VCaP (cell line): ENCODE results near the gene ABLIM3.

ENCODE experiments used
- H3K27ac ChIP-seq: fragments of 450-650 bp; 2 replicates; pipeline ENCODE4 v1.5.1; 2017
- TF ChIP-seq, protein P1 (sequence below): fragments of 450-650 bp; conservative IDR thresholded peaks from 2 replicates; pipeline ENCODE4 v1.5.1; 2017; ENCODE audit warnings: mild to moderate bottlenecking, moderate library complexity

The ABLIM3 gene

DNA sequence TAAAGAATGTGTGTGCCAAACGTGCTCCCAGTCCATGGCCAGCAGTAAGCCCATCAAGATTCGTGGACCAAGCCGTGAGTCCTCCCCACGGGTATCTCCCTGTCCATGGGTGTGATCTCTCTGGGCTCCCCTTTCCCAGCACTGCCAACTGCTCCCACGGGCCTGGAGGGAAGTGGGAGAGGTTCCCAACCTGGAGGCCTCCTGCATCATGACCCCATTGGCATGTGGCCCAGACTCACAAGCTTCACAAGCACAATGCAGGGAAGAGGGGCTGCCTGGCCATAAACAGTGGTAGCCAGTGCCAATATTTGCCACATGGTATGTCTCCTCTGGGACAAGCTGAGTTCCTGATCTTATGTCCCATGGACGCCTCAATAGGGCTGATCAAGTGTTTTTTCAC, 59.1 kb downstream of the ABLIM3 start:
- TF ChIP-seq, protein P1, sequence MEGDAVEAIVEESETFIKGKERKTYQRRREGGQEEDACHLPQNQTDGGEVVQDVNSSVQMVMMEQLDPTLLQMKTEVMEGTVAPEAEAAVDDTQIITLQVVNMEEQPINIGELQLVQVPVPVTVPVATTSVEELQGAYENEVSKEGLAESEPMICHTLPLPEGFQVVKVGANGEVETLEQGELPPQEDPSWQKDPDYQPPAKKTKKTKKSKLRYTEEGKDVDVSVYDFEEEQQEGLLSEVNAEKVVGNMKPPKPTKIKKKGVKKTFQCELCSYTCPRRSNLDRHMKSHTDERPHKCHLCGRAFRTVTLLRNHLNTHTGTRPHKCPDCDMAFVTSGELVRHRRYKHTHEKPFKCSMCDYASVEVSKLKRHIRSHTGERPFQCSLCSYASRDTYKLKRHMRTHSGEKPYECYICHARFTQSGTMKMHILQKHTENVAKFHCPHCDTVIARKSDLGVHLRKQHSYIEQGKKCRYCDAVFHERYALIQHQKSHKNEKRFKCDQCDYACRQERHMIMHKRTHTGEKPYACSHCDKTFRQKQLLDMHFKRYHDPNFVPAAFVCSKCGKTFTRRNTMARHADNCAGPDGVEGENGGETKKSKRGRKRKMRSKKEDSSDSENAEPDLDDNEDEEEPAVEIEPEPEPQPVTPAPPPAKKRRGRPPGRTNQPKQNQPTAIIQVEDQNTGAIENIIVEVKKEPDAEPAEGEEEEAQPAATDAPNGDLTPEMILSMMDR, result no peak
- H3K27ac ChIP-seq, result no peak overlapping the region

DNA sequence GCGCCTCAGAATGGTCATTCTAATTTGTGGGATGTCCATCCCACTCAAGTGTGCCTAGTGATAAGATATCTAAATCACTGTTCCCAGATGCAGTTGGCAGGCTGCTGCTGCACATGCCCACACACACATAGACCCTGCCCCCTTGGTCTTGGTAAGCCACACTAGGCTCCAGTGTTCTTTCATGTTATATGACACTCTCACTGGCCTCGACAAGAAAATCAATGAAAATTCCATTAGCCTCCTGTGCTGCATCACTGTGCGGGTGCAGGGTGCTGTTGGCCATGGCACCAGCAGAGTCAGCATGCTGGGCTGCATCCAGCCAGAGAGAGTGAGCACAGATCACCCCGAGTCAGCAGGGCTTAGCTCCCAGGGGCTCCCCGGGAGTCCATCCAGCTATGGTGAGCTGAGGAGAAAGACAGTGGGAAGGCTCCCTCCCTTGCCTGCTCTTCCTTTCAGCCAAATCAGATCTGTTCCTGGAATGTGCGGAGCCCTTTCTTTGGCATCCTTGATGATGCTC, 59.9 kb downstream of the ABLIM3 start:
- TF ChIP-seq, protein P1, result no peak
- H3K27ac ChIP-seq, result no peak overlapping the region

DNA sequence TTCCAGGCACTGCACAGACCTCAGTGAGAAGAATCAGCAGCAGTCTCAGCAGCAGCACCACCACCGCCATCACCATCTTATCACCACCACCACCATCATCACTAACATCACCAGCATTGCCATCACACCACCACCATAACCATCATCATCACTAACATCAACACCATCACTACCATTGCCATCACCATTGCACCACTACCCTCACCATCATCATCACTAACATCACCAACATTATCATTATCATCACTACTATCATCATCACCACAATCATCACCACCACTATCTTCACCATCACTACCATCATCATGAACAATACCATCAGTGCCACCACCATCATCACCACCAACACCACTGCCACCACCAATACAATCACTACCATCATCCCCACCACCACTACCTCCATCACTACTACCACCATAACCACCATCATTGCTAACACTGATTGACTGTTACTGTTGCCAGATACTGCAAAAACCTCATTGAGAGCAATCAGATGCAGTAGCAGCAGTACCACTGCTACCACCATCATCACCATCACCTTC, 61.7 kb downstream of the ABLIM3 start:
- TF ChIP-seq, protein P1, result no peak
- no peak overlapping the region for H3K27ac ChIP-seq

GRCh38 chr5:149203921-149204441, 62.7 kb downstream of the ABLIM3 start:
- no peak overlapping the region for H3K27ac ChIP-seq
- TF ChIP-seq, protein P1, result no peak

DNA sequence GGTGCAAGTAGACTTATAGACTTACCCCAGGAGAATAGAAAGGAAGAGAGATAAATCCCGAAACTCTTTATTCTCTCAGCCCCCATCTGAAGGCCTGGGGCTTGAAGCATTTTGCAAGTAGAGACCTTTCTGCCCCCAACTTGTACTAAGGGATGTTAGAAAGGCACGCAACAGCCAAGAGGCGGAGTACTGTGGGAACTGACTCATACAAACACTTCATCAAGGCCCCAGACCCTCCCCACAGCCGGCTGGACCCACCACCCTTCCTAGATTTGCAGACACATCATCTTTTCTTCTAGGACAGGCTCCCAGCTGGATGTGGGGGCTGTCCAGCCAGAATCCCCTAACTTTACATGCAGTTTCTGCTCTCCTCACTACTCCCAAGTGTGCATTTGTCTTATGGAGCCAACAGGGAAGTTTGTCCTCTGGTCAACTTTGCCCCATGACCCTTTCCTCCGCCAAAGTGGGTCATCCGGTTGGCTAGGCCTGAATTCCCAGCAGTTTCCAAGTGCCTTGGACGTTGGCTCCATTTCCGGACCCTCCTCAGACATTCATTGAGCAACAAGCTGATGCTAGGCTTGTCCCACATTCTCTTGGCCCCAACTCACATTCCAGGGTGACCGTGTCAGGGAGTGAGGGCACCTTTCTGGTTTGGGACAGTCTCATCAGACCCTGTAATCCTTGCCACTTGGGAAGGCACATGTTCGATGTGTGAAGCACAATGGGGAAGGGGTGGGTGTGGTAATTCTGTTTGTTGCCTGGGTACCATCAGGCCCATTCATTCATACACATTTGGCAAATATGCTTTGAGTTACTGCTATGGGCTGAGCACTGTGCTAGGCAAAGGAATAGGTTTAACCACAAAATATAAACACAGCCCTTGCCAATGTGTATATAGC, 64.6 kb downstream of the ABLIM3 start:
- no peak overlapping the region for H3K27ac ChIP-seq
- TF ChIP-seq, protein P1, result no peak

GRCh38 chr5:149206524-149207141, 65.3 kb downstream of the ABLIM3 start:
- TF ChIP-seq, protein P1, result no peak
- no peak overlapping the region for H3K27ac ChIP-seq

DNA sequence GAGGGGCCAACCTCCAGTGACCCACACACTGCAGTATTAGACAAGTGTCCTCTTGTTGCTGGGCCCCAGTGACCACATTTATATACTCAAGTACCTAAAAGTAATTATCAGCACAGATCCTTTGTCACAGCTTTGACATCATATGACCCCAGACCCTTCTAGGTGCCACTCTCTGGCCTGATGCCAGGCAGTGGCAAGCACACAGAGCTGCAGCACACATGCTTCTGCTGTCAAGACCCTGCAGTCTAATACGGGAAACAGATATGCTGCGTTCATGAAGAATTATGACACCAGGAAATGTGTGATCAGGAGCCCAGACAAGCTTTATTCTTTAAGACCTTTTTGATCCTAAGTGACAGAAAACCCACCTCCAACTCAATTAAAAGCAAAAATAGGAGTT, 66.5 kb downstream of the ABLIM3 start:
- H3K27ac ChIP-seq, result no peak overlapping the region
- TF ChIP-seq, protein P1, result no peak
